ENCODE data around the gene SARDH. TPM values are rescaled to one million over a fixed set of nuclear protein-coding genes. Genes with fewer than 3 reads are reported as not detected.

SARDH gene
- total and polyA plus RNA-seq, 2 donors (not counting 3 experiments of a cell fraction or from before 2014, with no cell fraction given): 0.19 to 0.44 TPM

DNA sequence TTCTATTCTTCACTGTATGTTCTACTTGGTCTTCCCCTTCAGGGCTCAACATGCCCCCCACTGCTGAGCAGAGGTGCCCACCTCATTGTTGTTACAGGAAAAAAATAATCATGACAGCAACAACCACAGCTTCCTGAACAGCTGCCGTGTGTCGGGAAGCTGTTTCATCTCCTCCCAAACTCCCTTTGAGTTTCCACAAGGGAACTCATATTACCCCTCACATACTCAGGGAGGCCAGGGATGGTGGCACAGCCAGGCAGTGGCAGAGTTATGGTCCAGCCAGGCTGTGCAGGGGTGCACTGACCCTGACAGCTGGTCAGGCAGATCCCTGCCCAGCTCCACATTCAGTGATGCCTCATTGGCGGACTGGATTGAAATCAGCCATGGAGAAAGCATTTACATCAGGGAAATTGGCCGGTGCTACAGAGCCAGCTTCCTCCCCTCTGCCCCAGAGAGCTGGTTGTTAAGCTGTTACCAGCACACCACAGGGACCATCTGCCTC lies 37.3 kb downstream of the SARDH start:
- no peak overlapping the region for H2AFZ ChIP-seq (ENCODE audit: low read depth, low read length)
- H3K79me2 ChIP-seq (ENCODE audit: control insufficient read depth, insufficient read depth, low read length): no peaks in the 10 kb centered on the region
- POLR2A ChIA-PET: no interaction called here
- H3K27me3 ChIP-seq (ENCODE audit: control insufficient read depth in 2 of 2, insufficient read depth in 2 of 2, low read length in 2 of 2): peaks cover 2 to 12% of the 10 kb centered on the region in 2 experiments
- intact Hi-C loops (cut with micrococcal nuclease) (loop anchor here (1.0 kb wide), 1 partner anchor 48 kb away; no protein-coding TSS in a partner anchor), dilution Hi-C loops (cut with MboI; ENCODE audit: extremely low pct_ligation_motif_present, low sequenced_read_pairs) (no loop called here)
- no peaks in the 10 kb centered on the region for H3K9me1 ChIP-seq (replicated peaks; ENCODE audit: control insufficient read depth, extremely low read depth, insufficient read depth, low read length)
- no peaks in the 10 kb centered on the region for H4K20me1 ChIP-seq (replicated peaks; ENCODE audit: control insufficient read depth, extremely low read depth, insufficient read depth, low read length)
- H3K9me3 ChIP-seq (replicated peaks; ENCODE audit: control insufficient read depth, insufficient read depth, low read length): no peaks in the 10 kb centered on the region
- FAIRE-seq: no peak
- CTCF ChIA-PET: interaction anchor here (0.6 kb wide), 1 partner anchor 335 kb away, joined by 3 read pairs; no protein-coding TSS in a partner anchor
- no peak for DNase-seq (ENCODE audit: low read depth, low spot score)
- H3K27ac ChIP-seq (ENCODE audit: insufficient read depth, low read depth, low read length): no peak overlapping the region
- H3K9ac ChIP-seq (replicated peaks; ENCODE audit: extremely low read depth, insufficient read depth, low read length): no peak overlapping the region
- no TSS peak for BruUV-seq (replicated peaks)
- no peaks in the 10 kb centered on the region for H3K36me3 ChIP-seq (ENCODE audit: control insufficient read depth in 2 of 2, extremely low read depth in 1 of 2, insufficient read depth in 2 of 2, low read length in 2 of 2)
- H3K4me3 ChIP-seq (replicated peaks in 1 of 3; ENCODE audit: insufficient read depth in 1 of 3, low read depth in 1 of 3, low read length in 3 of 3): no peak overlapping the region
- no peak overlapping the region for H3K4me2 ChIP-seq (ENCODE audit: insufficient read depth, low read length)
- H3K4me1 ChIP-seq (ENCODE audit: control insufficient read depth, extremely low read depth, insufficient read depth, low read length): no peaks in the 10 kb centered on the region
- TF ChIP-seq JUN (IDR thresholded peaks at IDR 0.05; ENCODE audit: borderline replicate concordance, insufficient read depth, insufficient read length, low read depth) (no peak), FOS (IDR thresholded peaks at IDR 0.05; ENCODE audit: borderline replicate concordance, insufficient read depth, low read length) (no peak), EZH2 (IDR thresholded peaks at IDR 0.05; ENCODE audit: borderline replicate concordance, low read depth, low read length, severe bottlenecking) (no peak), POLR2AphosphoS5 (IDR thresholded peaks at IDR 0.05; ENCODE audit: insufficient read depth, low read depth, low read length) (no peak)

DNA sequence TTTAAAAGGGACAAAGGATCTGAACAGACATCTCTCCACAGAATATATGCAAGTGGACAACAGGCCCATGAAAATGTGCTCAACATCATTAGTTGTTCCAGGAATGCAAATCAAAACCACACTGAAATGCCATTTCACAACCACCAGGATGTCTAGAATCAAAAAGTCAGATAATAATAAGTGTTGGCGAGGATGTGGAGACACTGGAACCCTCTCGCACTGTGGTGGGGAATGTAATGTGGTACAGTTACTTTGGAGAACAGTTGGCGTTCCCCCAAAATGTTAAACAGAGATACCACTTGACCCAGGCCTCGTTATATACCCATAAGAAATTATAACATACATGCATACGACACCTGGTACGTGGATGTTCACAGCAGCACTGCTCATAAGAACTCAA lies 38.6 kb downstream of the SARDH start:
- Histone ChIP-seq H3K9me3 (replicated peaks; ENCODE audit: control insufficient read depth, insufficient read depth, low read length) (no peaks in the 10 kb centered on the region), H4K20me1 (replicated peaks; ENCODE audit: control insufficient read depth, extremely low read depth, insufficient read depth, low read length) (no peaks in the 10 kb centered on the region), H3K4me3 (replicated peaks in 1 of 3; ENCODE audit: insufficient read depth in 1 of 3, low read depth in 1 of 3, low read length in 3 of 3) (no peak overlapping the region), H3K36me3 (ENCODE audit: control insufficient read depth in 2 of 2, extremely low read depth in 1 of 2, insufficient read depth in 2 of 2, low read length in 2 of 2) (no peaks in the 10 kb centered on the region), H3K4me2 (ENCODE audit: insufficient read depth, low read length) (no peak overlapping the region), H3K27ac (ENCODE audit: insufficient read depth, low read depth, low read length) (no peak overlapping the region), H3K9ac (replicated peaks; ENCODE audit: extremely low read depth, insufficient read depth, low read length) (no peak overlapping the region), H3K9me1 (replicated peaks; ENCODE audit: control insufficient read depth, extremely low read depth, insufficient read depth, low read length) (no peaks in the 10 kb centered on the region), H3K79me2 (ENCODE audit: control insufficient read depth, insufficient read depth, low read length) (no peaks in the 10 kb centered on the region), H3K4me1 (ENCODE audit: control insufficient read depth, extremely low read depth, insufficient read depth, low read length) (no peaks in the 10 kb centered on the region), H3K27me3 (ENCODE audit: control insufficient read depth in 2 of 2, insufficient read depth in 2 of 2, low read length in 2 of 2) (peaks cover 2 to 12% of the 10 kb centered on the region in 2 experiments), H2AFZ (ENCODE audit: low read depth, low read length) (no peak overlapping the region)
- ChIA-PET POLR2A (no interaction called here), CTCF (no interaction called here)
- intact Hi-C loops (cut with micrococcal nuclease): no loop called here
- FAIRE-seq (no peak), DNase-seq (ENCODE audit: low read depth, low spot score) (no peak)
- dilution Hi-C loops (cut with MboI; ENCODE audit: extremely low pct_ligation_motif_present, low sequenced_read_pairs): no loop called here
- TF ChIP-seq JUN (IDR thresholded peaks at IDR 0.05; ENCODE audit: borderline replicate concordance, insufficient read depth, insufficient read length, low read depth) (no peak), FOS (IDR thresholded peaks at IDR 0.05; ENCODE audit: borderline replicate concordance, insufficient read depth, low read length) (no peak), POLR2A (IDR thresholded peaks at IDR 0.05; ENCODE audit: low read depth, low read length) (no peak), POLR2AphosphoS5 (IDR thresholded peaks at IDR 0.05; ENCODE audit: insufficient read depth, low read depth, low read length) (no peak), EZH2 (IDR thresholded peaks at IDR 0.05; ENCODE audit: borderline replicate concordance, low read depth, low read length, severe bottlenecking) (no peak), GATA2 (IDR thresholded peaks at IDR 0.05; ENCODE audit: insufficient read depth, insufficient read length, low read depth, low read length) (no peak), MYC (IDR thresholded peaks at IDR 0.05; ENCODE audit: low read depth, low read length) (no peak)
- TF ChIP-seq, protein P1, sequence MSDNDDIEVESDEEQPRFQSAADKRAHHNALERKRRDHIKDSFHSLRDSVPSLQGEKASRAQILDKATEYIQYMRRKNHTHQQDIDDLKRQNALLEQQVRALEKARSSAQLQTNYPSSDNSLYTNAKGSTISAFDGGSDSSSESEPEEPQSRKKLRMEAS (IDR thresholded peaks at IDR 0.05; ENCODE audit: insufficient read depth, insufficient read length): no peak
- TF ChIP-seq, protein P2, sequence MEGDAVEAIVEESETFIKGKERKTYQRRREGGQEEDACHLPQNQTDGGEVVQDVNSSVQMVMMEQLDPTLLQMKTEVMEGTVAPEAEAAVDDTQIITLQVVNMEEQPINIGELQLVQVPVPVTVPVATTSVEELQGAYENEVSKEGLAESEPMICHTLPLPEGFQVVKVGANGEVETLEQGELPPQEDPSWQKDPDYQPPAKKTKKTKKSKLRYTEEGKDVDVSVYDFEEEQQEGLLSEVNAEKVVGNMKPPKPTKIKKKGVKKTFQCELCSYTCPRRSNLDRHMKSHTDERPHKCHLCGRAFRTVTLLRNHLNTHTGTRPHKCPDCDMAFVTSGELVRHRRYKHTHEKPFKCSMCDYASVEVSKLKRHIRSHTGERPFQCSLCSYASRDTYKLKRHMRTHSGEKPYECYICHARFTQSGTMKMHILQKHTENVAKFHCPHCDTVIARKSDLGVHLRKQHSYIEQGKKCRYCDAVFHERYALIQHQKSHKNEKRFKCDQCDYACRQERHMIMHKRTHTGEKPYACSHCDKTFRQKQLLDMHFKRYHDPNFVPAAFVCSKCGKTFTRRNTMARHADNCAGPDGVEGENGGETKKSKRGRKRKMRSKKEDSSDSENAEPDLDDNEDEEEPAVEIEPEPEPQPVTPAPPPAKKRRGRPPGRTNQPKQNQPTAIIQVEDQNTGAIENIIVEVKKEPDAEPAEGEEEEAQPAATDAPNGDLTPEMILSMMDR (IDR thresholded peaks at IDR 0.05; ENCODE audit: extremely low read depth in 1 of 2, insufficient read depth in 1 of 2, low read depth in 1 of 2, low read length in 2 of 2): no peak
- BruUV-seq (replicated peaks): no TSS peak
